GM10248 (cell line): Measurements from ENCODE around the gene ASMTL.
A peak's percentile ranks its signal among the peaks of the same experiment; 100 is the strongest.

Experiments used
- CTCF ChIA-PET: fragments of 300-600 bp; sonication (Branson Sonifier 250); formaldehyde crosslinking; extraction: SDS; loops from one replicate; lab custom pipeline; 2021; ENCODE audit warnings: antibody characterized with exemption; lab: Yijun Ruan, JAX
- POLR2A ChIA-PET: fragments of 350-650 bp; sonication (Branson Sonifier 250); formaldehyde crosslinking; extraction: SDS; loops from one replicate; lab custom pipeline; 2020; ENCODE audit warnings: antibody characterized with exemption; lab: Yijun Ruan, JAX
- DNase-seq: peaks from one replicate; pipeline ENCODE4 v3.0.0; 2012; ENCODE audit errors: extremely low spot score
- TF ChIP-seq, protein P1 (sequence below): IDR thresholded peaks from 2 replicates; pipeline ENCODE4 v1.5.1; 2012; ENCODE audit warnings: mild to moderate bottlenecking, low read depth; ENCODE audit errors: extremely low read depth, missing control alignments, control extremely low read depth

The ASMTL gene

DNA sequence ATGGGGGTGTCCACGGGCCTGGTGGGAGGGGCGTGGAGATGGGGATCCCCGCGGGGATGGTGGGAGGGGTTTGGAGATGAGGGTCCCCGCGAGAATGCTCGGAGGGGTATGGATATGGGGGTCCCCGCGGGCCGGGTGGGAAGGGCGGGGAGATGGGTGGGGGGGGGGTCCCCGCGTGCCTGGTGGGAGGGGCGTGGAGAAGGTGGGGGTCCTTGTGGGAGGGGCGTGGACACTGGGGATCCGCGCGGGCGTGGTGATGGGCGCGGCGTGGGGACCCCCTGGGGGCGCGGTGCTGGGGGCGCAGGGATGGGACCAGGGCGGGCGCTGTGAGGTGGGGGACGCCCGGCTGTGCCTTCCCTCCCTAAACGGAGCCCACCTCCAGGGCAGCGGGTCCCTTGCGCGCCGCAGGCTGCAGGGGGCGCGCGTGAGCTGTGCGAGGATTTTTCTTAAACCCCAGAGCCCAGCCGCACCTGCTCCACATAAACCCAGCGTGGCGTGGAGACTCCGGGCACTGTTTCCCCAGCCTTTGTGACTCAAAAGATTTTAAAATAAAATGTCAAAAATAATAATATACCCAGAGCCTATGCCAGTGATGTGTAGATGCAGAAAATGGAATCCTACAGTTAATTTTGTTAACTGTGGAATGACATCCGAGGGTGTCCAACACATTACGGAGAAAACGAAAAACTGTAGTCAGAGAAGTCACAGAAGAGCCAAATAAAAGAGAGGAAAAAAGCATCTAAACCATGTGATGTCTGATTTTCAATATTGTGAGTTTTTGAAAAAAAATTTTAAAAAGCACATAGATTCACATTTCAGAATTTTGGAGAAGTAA is 1.5 kb upstream of the ASMTL start:
- CTCF ChIA-PET, result no interaction called here
- peak; percentile 82 for DNase-seq
- POLR2A ChIA-PET, result no interaction called here
- TF ChIP-seq, protein P1, sequence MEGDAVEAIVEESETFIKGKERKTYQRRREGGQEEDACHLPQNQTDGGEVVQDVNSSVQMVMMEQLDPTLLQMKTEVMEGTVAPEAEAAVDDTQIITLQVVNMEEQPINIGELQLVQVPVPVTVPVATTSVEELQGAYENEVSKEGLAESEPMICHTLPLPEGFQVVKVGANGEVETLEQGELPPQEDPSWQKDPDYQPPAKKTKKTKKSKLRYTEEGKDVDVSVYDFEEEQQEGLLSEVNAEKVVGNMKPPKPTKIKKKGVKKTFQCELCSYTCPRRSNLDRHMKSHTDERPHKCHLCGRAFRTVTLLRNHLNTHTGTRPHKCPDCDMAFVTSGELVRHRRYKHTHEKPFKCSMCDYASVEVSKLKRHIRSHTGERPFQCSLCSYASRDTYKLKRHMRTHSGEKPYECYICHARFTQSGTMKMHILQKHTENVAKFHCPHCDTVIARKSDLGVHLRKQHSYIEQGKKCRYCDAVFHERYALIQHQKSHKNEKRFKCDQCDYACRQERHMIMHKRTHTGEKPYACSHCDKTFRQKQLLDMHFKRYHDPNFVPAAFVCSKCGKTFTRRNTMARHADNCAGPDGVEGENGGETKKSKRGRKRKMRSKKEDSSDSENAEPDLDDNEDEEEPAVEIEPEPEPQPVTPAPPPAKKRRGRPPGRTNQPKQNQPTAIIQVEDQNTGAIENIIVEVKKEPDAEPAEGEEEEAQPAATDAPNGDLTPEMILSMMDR, result peak; percentile 98

DNA sequence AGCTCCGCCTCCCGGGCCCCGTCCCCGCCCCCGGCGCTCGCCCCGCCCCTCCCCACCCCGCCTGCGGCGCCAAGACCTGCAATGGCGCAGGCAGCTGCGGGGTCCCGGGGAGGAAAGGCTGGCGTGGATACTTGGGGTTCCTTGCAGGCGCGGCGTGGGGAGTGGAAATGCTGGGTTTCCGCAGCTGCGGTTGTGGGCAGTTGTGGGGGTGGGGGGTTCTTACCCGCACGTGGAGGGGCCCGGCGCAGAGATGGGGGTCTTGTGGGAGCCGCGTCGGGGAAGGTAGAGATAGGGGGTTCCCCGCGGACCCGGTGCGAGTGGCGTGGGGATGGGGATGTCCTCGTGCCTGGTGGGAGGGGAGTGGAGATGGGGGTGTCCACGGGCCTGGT is 680 bp upstream of the ASMTL start:
- ChIA-PET POLR2A (no interaction called here), CTCF (no interaction called here)
- peak; percentile 49 for DNase-seq
- TF ChIP-seq, protein P1, result no peak

DNA sequence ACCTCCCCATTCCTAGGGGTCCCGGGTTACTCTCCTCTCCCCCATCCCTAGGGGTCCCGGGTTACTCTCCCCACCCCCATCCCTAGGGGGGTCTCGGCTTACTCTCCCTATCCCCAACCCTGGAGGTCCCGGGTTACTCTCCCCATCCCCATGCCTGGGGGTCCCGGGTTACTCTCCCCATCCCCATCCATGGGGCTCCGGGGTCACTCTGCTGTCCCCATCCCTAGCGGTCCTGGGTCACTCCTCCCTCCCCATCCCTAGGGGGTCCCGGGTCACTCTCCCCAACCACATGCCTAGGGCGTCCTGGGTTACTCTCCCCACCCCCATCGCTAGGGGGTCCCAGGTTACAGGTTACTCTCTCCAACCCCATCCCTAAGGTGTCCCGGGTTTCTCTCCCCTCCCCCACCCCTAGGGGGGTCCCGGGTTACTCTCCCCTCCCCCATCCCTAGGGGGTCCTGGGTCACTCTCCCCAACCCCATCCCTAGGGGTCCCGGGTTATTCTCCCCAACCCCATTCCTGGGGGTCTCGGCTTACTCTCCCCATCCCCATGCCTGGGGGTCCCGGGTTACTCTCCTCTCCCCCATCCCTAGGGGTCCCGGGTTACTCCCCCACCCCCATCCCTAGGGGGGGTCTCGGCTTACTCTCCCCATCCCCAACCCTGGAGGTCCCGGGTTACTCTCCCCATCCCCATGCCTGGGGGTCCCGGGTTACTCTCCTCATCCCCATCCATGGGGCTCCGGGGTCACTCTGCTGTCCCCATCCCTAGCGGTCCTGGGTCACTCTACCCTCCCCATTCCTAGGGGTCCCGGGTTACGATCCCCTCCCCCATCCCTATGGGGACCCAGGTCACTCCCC is 821 bp downstream of the ASMTL start:
- CTCF ChIA-PET, result no interaction called here
- DNase-seq, result no peak
- POLR2A ChIA-PET, result no interaction called here
- TF ChIP-seq, protein P1, result no peak

DNA sequence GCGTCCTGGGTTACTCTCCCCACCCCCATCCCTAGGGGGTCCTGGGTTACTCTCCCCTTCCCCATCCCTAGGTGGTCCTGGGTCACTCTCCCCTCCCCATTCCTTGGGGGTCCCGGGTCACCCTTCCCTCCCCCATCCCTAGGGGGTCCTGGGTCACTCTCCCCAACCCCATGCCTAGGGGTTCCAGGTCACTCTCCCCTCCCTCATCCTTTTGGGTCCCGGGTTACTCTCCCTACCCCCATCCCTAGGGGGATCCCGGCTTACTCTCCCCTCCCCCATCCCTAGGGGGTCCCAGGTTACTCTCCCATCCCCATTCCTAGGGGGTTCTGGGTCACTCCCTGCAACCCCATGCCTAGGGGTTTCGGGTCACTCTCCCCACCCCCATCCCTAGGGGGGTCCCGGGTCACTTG is 1.5 kb downstream of the ASMTL start:
- TF ChIP-seq, protein P1, result no peak
- no peak for DNase-seq
- ChIA-PET CTCF (no interaction called here), POLR2A (no interaction called here)

DNA sequence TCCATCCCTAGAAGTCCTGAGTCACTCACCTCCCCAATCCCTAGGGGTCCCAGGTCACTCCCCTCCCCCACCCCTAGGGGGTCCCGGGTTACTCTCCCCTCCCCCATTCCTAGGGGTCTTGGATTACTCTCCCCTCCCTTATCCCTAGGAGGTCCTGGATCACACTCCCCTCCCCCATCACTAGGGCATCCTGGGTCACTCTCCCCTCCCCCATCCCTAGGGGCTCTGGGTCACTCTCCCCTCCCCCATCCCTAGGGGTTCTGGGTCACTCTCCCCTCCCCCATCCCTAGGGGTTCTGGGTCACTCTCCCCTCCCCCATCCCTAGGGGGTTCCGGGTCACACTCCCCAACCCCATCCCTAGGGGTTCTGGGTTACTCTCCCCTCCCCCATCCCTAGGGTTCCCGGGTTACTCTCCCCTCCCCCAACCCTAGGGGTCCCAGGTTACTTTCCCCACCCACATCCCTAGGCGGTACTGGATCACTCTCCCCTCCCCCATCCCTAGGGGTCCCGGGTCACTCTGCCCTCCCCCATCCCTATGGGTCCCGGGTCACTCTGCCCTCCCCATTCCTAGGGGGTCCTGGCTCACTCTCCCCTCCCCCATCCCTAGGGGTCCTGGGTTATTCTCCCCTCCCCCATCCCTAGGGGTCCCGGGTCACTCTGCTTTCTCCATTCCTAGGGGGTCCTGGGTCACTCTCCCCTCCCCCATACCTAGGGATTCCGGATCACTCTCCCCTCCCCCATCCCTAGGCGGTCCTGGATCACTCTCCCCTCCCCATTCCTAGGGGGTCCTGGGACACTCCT is 2.1 kb downstream of the ASMTL start:
- POLR2A ChIA-PET, result no interaction called here
- CTCF ChIA-PET, result no interaction called here
- TF ChIP-seq, protein P1, result no peak
- no peak for DNase-seq

DNA sequence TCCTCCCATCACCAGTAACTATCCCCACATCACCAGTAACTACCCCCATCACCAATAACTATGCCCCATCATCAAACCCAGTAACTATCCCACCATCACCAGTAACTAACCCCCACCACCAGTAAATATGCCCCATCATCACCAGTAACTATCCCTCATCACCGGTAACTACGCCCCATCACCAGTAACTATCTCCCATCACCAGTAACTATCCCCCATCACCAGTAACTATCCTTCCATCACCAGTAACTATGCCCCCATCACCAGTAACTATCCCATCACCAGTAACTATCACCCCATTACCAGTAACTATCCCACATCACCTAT is 2.9 kb downstream of the ASMTL start:
- no peak for DNase-seq
- TF ChIP-seq, protein P1, result no peak
- ChIA-PET POLR2A (no interaction called here), CTCF (no interaction called here)
